Neural cell (in vitro differentiated cells): ENCODE measurements around the gene PPP3CA. TPM values are rescaled to one million over a fixed set of nuclear protein-coding genes. Genes with fewer than 3 reads are reported as not detected.

Source experiments
- H2AFZ ChIP-seq: fragments of 200-600, 300-800 bp; sonication (generic), shearing (Covaris generic); 2 replicates; pipeline ENCODE4 v1.6.0; 2014; ENCODE audit warnings: low read depth, mild to moderate bottlenecking, antibody characterized with exemption, low read length, moderate library complexity
- H3F3A ChIP-seq: fragments of 200-600 bp; shearing (Covaris generic); 2 replicates; pipeline ENCODE4 v1.6.1; 2016; ENCODE audit warnings: mild to moderate bottlenecking, moderate library complexity, mixed read lengths, antibody characterized with exemption, low read length; ENCODE audit not compliant: insufficient read depth, poor library complexity, severe bottlenecking
- H3K27ac ChIP-seq: fragments of 200-600, 300-800 bp; sonication (generic), shearing (Covaris generic); 2 replicates; pipeline ENCODE4 v1.5.1; 2014; ENCODE audit warnings: mild to moderate bottlenecking, low read length, moderate library complexity
- H3K27me3 ChIP-seq: fragments of 300-800, 200-600 bp; sonication (generic), shearing (Covaris generic); 2 replicates; pipeline ENCODE4 v1.6.0; 2014; ENCODE audit warnings: mild to moderate bottlenecking, low read depth, low read length, moderate library complexity; ENCODE audit not compliant: insufficient read depth
- H3K36me3 ChIP-seq: fragments of 300-800, 200-600 bp; sonication (generic), shearing (Covaris generic); 2 replicates; pipeline ENCODE4 v1.5.1; 2014; ENCODE audit warnings: mild to moderate bottlenecking, antibody characterized with exemption, low read length, moderate library complexity; ENCODE audit not compliant: insufficient read depth
- H3K4me2 ChIP-seq: fragments of 300-800, 200-600 bp; sonication (generic), shearing (Covaris generic); 2 replicates; pipeline ENCODE4 v1.6.0; 2014; ENCODE audit warnings: mild to moderate bottlenecking, low read length
- H3K4me3 ChIP-seq: fragments of 300-800, 200-600 bp; sonication (generic), shearing (Covaris generic); 2 replicates; pipeline ENCODE4 v1.5.1; 2014; ENCODE audit warnings: mild to moderate bottlenecking, low read length, moderate library complexity
- H3K79me2 ChIP-seq: fragments of 200-600 bp; shearing (Covaris generic); replicated peaks from 2 replicates; pipeline ENCODE4 v1.6.0; 2014; ENCODE audit warnings: mild to moderate bottlenecking, low read length, moderate library complexity; ENCODE audit not compliant: insufficient read depth
- H3K9ac ChIP-seq: fragments of 300-800, 200-600 bp; sonication (generic), shearing (Covaris generic); 2 replicates; pipeline ENCODE4 v1.6.1; 2016; ENCODE audit warnings: mild to moderate bottlenecking, low read length, mixed read lengths
- H3K9me2 ChIP-seq: fragments of 200-600 bp; shearing (Covaris generic); 2 replicates; pipeline ENCODE4 v1.6.1; 2016; ENCODE audit warnings: mild to moderate bottlenecking, low read length, mixed read lengths; ENCODE audit not compliant: insufficient read depth
- H3K9me3 ChIP-seq: fragments of 200-600, 300-800 bp; sonication (generic), shearing (Covaris generic); 2 replicates; pipeline ENCODE4 v1.6.1; 2016; ENCODE audit warnings: mild to moderate bottlenecking, mixed run types, low read length, moderate library complexity, mixed read lengths
- H4K20me1 ChIP-seq: fragments of 200-600 bp; shearing (Covaris generic); 2 replicates; pipeline ENCODE4 v1.6.1; 2016; ENCODE audit warnings: mild to moderate bottlenecking, mixed run types; ENCODE audit not compliant: insufficient read depth
- CTCF ChIP-seq: fragments of 450-650 bp; IDR thresholded peaks from 2 replicates; pipeline ENCODE4 v1.5.1; 2014; ENCODE audit warnings: antibody characterized with exemption, mild to moderate bottlenecking, moderate library complexity; ENCODE audit not compliant: poor library complexity, severe bottlenecking
- EP300 ChIP-seq: fragments of 450-650 bp; conservative IDR thresholded peaks from 2 replicates; pipeline ENCODE4 v1.6.1; 2014; ENCODE audit warnings: antibody characterized with exemption, mild to moderate bottlenecking, moderate library complexity; ENCODE audit not compliant: poor library complexity, severe bottlenecking
- EZH2 ChIP-seq: fragments of 200-600, 300-800 bp; shearing (Covaris generic), sonication (generic); IDR thresholded peaks from 2 replicates; pipeline ENCODE4 v1.6.1; 2014; ENCODE audit warnings: antibody characterized with exemption, low read length, borderline replicate concordance, mild to moderate bottlenecking; ENCODE audit not compliant: insufficient read depth, poor library complexity, severe bottlenecking
- MXI1 ChIP-seq: fragments of 450-650 bp; conservative IDR thresholded peaks from 2 replicates; pipeline ENCODE4 v1.6.1; 2014; ENCODE audit warnings: antibody characterized with exemption, mild to moderate bottlenecking; ENCODE audit not compliant: poor library complexity, severe bottlenecking
- POLR2AphosphoS5 ChIP-seq: IDR thresholded peaks from 2 replicates; pipeline ENCODE4 v1.6.1; 2012
- RAD21 ChIP-seq: fragments of 450-650 bp; conservative IDR thresholded peaks from 2 replicates; pipeline ENCODE4 v1.6.1; 2014; ENCODE audit warnings: antibody characterized with exemption, mild to moderate bottlenecking, moderate library complexity
- SMC3 ChIP-seq: fragments of 450-650 bp; conservative IDR thresholded peaks from 2 replicates; pipeline ENCODE4 v1.6.1; 2014; ENCODE audit warnings: antibody characterized with exemption, mild to moderate bottlenecking, moderate library complexity; ENCODE audit not compliant: poor library complexity
- TAF1 ChIP-seq: IDR thresholded peaks from 2 replicates; pipeline ENCODE4 v1.6.1; 2012; ENCODE audit warnings: low read depth
- polyA plus RNA-seq: library from polyadenylated mRNA; depleted of rRNA; stranded (reverse); fragments of >200 nt; gene quantifications from 2 replicates; pipeline ENCODE4 v1.2.3, GENCODE V29; 2014
- TF ChIP-seq, protein P1 (sequence below): IDR thresholded peaks from 2 replicates; pipeline ENCODE4 v1.6.1; 2012; ENCODE audit warnings: borderline replicate concordance

PPP3CA gene
- polyA plus RNA-seq, 1 donor from 2014 or later: 78.2 TPM

DNA sequence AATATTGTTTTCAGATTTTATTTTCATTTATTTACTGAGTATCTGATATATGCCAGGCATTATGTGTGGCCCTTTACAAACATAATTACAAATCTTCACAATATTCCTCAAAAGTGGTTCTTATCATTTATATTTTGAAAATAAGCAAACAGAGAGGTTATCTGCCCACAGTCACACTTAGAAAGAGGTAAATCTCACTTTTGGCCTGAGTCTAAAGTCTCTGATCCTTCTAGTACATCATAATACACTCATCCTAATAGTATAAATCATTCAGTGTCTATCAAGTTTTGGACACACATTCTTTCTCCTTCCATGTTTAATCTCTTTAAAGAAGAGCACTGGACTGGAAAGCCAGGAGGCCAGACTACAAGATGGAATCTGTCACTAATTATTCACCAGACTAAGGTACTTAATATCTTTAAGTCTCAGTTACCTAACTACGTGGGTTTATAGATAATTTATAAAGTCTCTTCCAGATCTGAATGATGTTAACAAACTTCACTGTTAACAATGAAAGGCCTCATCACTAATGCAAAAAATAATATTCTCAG is 281.3 kb downstream of the PPP3CA start:
- Histone ChIP-seq H3K79me2 (no peaks in the 10 kb centered on the region), H3K4me2 (no peak overlapping the region), H3K9me3 (no peaks in the 10 kb centered on the region), H4K20me1 (no peaks in the 10 kb centered on the region), H3F3A (no peaks in the 10 kb centered on the region), H3K27me3 (no peaks in the 10 kb centered on the region), H2AFZ (no peak overlapping the region), H3K9me2 (no peaks in the 10 kb centered on the region), H3K9ac (no peak overlapping the region), H3K36me3 (no peaks in the 10 kb centered on the region), H3K4me3 (no peak overlapping the region), H3K27ac (no peak overlapping the region)
- TF ChIP-seq SMC3 (no peak), POLR2AphosphoS5 (no peak), TAF1 (no peak), CTCF (no peak), MXI1 (no peak), EZH2 (no peak), RAD21 (no peak), EP300 (no peak)
- TF ChIP-seq, protein P1, sequence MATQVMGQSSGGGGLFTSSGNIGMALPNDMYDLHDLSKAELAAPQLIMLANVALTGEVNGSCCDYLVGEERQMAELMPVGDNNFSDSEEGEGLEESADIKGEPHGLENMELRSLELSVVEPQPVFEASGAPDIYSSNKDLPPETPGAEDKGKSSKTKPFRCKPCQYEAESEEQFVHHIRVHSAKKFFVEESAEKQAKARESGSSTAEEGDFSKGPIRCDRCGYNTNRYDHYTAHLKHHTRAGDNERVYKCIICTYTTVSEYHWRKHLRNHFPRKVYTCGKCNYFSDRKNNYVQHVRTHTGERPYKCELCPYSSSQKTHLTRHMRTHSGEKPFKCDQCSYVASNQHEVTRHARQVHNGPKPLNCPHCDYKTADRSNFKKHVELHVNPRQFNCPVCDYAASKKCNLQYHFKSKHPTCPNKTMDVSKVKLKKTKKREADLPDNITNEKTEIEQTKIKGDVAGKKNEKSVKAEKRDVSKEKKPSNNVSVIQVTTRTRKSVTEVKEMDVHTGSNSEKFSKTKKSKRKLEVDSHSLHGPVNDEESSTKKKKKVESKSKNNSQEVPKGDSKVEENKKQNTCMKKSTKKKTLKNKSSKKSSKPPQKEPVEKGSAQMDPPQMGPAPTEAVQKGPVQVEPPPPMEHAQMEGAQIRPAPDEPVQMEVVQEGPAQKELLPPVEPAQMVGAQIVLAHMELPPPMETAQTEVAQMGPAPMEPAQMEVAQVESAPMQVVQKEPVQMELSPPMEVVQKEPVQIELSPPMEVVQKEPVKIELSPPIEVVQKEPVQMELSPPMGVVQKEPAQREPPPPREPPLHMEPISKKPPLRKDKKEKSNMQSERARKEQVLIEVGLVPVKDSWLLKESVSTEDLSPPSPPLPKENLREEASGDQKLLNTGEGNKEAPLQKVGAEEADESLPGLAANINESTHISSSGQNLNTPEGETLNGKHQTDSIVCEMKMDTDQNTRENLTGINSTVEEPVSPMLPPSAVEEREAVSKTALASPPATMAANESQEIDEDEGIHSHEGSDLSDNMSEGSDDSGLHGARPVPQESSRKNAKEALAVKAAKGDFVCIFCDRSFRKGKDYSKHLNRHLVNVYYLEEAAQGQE: no peak

DNA sequence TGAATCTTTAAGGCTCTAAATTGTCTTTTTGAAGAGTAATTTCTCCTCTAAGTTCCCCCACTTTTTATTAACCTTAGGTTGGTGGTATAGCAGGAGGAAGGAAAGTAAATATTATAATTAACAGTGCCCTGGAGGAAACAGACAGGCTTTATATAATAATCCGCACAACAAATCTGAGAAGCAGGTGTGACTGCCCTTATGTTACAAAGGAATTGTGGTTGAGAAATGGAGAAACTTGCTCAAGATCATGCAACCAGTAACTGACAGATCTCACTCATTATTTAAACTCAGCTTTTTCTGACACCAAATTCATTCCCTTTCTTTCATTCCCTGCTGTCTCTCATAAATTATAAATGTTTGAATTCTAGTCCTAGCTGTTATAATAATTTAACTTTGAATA is 282.0 kb downstream of the PPP3CA start:
- no peak overlapping the region for H3K4me3 ChIP-seq
- H4K20me1 ChIP-seq: no peaks in the 10 kb centered on the region
- H3K9me3 ChIP-seq: no peaks in the 10 kb centered on the region
- no peaks in the 10 kb centered on the region for H3F3A ChIP-seq
- H3K27me3 ChIP-seq: no peaks in the 10 kb centered on the region
- no peak overlapping the region for H3K4me2 ChIP-seq
- H3K9ac ChIP-seq: no peak overlapping the region
- TF ChIP-seq EP300: no peak
- no peak for TF ChIP-seq POLR2AphosphoS5
- no peak for TF ChIP-seq SMC3
- TF ChIP-seq RAD21: no peak
- H3K27ac ChIP-seq: no peak overlapping the region
- no peak overlapping the region for H2AFZ ChIP-seq
- no peaks in the 10 kb centered on the region for H3K9me2 ChIP-seq
- H3K36me3 ChIP-seq: no peaks in the 10 kb centered on the region
- H3K79me2 ChIP-seq: no peaks in the 10 kb centered on the region
